SK-N-SH (cell line): ENCODE data around the gene NCKAP5. TPM values are rescaled to one million over a fixed set of nuclear protein-coding genes. Genes with fewer than 3 reads are reported as not detected.

Experiments used
- CTCF ChIA-PET: fragments of 300-600, 350-600 bp; formaldehyde crosslinking; extraction: SDS; loops from one replicate; lab custom pipeline; 2021; lab: Yijun Ruan, JAX
- POLR2A ChIA-PET: fragments of 350-600 bp; sonication (Branson Sonifier 250); formaldehyde crosslinking; extraction: SDS; loops from one replicate; lab custom pipeline; 2020; ENCODE audit warnings: antibody characterized with exemption, inconsistent platforms; lab: Yijun Ruan, JAX
- DNase-seq: peaks from one replicate; pipeline ENCODE4 v3.0.0; 2012
- H2AFZ ChIP-seq: fragments of 200-600 bp; sonication (generic); 2 replicates; pipeline ENCODE4 v1.8.1; 2016; ENCODE audit warnings: antibody characterized with exemption, mild to moderate bottlenecking, low read depth
- H3F3A ChIP-seq: fragments of 200-600 bp; sonication (generic); replicated peaks from 2 replicates; pipeline ENCODE3; 2016; ENCODE audit warnings: antibody characterized with exemption, mild to moderate bottlenecking; ENCODE audit not compliant: insufficient read depth
- H3K27ac ChIP-seq, 2 experiments: fragments of 200-500 bp in 1 of 2; fragments of 200-600 bp in 1 of 2; sonication (Bioruptor generic) in 1 of 2; sonication (generic), shearing (Covaris generic) in 1 of 2; 2 replicates each; pipeline versions ENCODE4 v1.5.1 to v1.6.1; 2014 to 2016; ENCODE audit warnings: low read depth in 2 of 2, inconsistent platforms in 1 of 2, low read length in 1 of 2, mild to moderate bottlenecking in 1 of 2, mixed read lengths in 1 of 2
- H3K27me3 ChIP-seq: fragments of 200-600 bp; sonication (generic), shearing (Covaris generic); 2 replicates; pipeline ENCODE4 v1.6.1; 2016; ENCODE audit warnings: mixed run types; ENCODE audit not compliant: insufficient read depth
- H3K36me3 ChIP-seq, 2 experiments: fragments of 200-500 bp in 1 of 2; fragments of 200-600 bp in 1 of 2; sonication (Bioruptor generic) in 1 of 2; sonication (generic) in 1 of 2; replicated peaks in 1 of 2; 2 replicates each; pipeline versions ENCODE3 to v1.5.1; 2014 to 2016; ENCODE audit warnings: low read length in 1 of 2, mild to moderate bottlenecking in 1 of 2; ENCODE audit not compliant: insufficient read depth in 2 of 2, control insufficient read depth in 1 of 2
- H3K4me1 ChIP-seq, 2 experiments: fragments of 200-500 bp in 1 of 2; fragments of 200-600 bp in 1 of 2; sonication (Bioruptor generic) in 1 of 2; sonication (generic), shearing (Covaris generic) in 1 of 2; 2 replicates each; pipeline versions ENCODE4 v1.5.1 to v1.6.1; 2014 to 2016; ENCODE audit warnings: low read depth in 1 of 2, low read length in 1 of 2, mixed run types in 1 of 2; ENCODE audit not compliant: insufficient read depth in 2 of 2, control insufficient read depth in 1 of 2
- H3K4me2 ChIP-seq: fragments of 200-600 bp; sonication (generic), shearing (Covaris generic); 2 replicates; pipeline ENCODE4 v1.6.1; 2017; ENCODE audit warnings: mixed run types
- H3K4me3 ChIP-seq, 2 experiments: fragments of 200-500 bp in 1 of 2; fragments of 200-600 bp in 1 of 2; sonication (Bioruptor generic) in 1 of 2; sonication (generic), shearing (Covaris generic) in 1 of 2; 2 replicates each; pipeline versions ENCODE4 v1.5.1 to v1.8.1; 2014 to 2016; ENCODE audit warnings: low read depth in 2 of 2, inconsistent platforms in 1 of 2, low read length in 1 of 2, mild to moderate bottlenecking in 1 of 2, mixed read lengths in 1 of 2, moderate library complexity in 1 of 2
- H3K79me2 ChIP-seq: fragments of 200-600 bp; sonication (generic); 2 replicates; pipeline ENCODE4 v1.8.1; 2017; ENCODE audit warnings: mild to moderate bottlenecking; ENCODE audit not compliant: insufficient read depth
- H3K9ac ChIP-seq: fragments of 200-600 bp; sonication (generic); 2 replicates; pipeline ENCODE4 v1.6.1; 2017; ENCODE audit warnings: mixed run types
- H3K9me2 ChIP-seq: fragments of 200-600 bp; sonication (generic); 2 replicates; pipeline ENCODE4 v1.6.1; 2017; ENCODE audit warnings: mixed run types
- H3K9me3 ChIP-seq: fragments of 200-600 bp; sonication (generic); 2 replicates; pipeline ENCODE4 v1.6.1; 2017; ENCODE audit warnings: mixed run types, mild to moderate bottlenecking, moderate library complexity
- H4K20me1 ChIP-seq: fragments of 200-600 bp; sonication (generic); 2 replicates; pipeline ENCODE4 v1.6.1; 2017; ENCODE audit warnings: mild to moderate bottlenecking, mixed run types; ENCODE audit not compliant: insufficient read depth
- ELF1 ChIP-seq: IDR thresholded peaks from 2 replicates; pipeline ENCODE4 v1.4.0; 2012
- EZH2phosphoT487 ChIP-seq: fragments of 200-600 bp; sonication (generic); IDR thresholded peaks from 2 replicates; pipeline ENCODE4 v1.6.1; 2017; ENCODE audit warnings: low read depth, mixed run types, mild to moderate bottlenecking, antibody characterized with exemption, moderate library complexity, borderline replicate concordance
- GATA2 ChIP-seq: sonication (generic); formaldehyde crosslinking; IDR thresholded peaks from 2 replicates; pipeline ENCODE4 v1.5.0; 2020; ENCODE audit warnings: mild to moderate bottlenecking, missing genetic modification reagents
- JUND ChIP-seq: IDR thresholded peaks from 2 replicates; pipeline ENCODE4 v1.4.0; 2012
- RXRA ChIP-seq: IDR thresholded peaks from 2 replicates; pipeline ENCODE4 v1.4.0; 2012; ENCODE audit warnings: low read depth, mild to moderate bottlenecking, borderline replicate concordance
- USF1 ChIP-seq: IDR thresholded peaks from 2 replicates; pipeline ENCODE4 v1.4.0; 2012; ENCODE audit warnings: low read depth, borderline replicate concordance
- USF2 ChIP-seq: fragments of 150-350 bp; IDR thresholded peaks from 2 replicates; pipeline ENCODE4 v1.6.1; 2017; ENCODE audit warnings: antibody characterized with exemption, low read length, low read depth, borderline replicate concordance
- ZBTB33 ChIP-seq: IDR thresholded peaks from 2 replicates; pipeline ENCODE4 v1.4.0; 2012; ENCODE audit warnings: low read depth, borderline replicate concordance
- WGBS: methylation state at CpG from one replicate; pipeline ENCODE4 v1.1.6; 2017; ENCODE audit warnings: low lambda C conversion rate; 5-methylcytosine and 5-hydroxymethylcytosine counted together
- polyA plus RNA-seq, 3 experiments: library from polyadenylated mRNA; depleted of rRNA; stranded (reverse); fragments of >200 nt; gene quantifications; 2 replicates each; pipeline ENCODE4 v1.2.3, GENCODE V29; 2012

Gene NCKAP5
- polyA plus RNA-seq, 1 of the 3 experiments (the other 2 are of a cell fraction): 0.02 TPM

GRCh38 chr2:133456971-133457370 lies 111.3 kb downstream of the NCKAP5 start:
- H3K9me2 ChIP-seq: no peaks in the 10 kb centered on the region
- H2AFZ ChIP-seq: no peak overlapping the region
- POLR2A ChIA-PET: no interaction called here
- DNase-seq: peak; percentile 11
- H3F3A ChIP-seq: no peaks in the 10 kb centered on the region
- no peak overlapping the region for H3K4me3 ChIP-seq
- H3K27me3 ChIP-seq: no peaks in the 10 kb centered on the region
- no peaks in the 10 kb centered on the region for H3K36me3 ChIP-seq
- TF ChIP-seq RXRA (no peak), EZH2phosphoT487 (no peak), JUND (no peak), GATA2 (CRISPR knock-in tag) (0 out of 2 replicates have a peak, but pooled peaks have one; percentile 7), USF1 (no peak), ZBTB33 (no peak)
- TF ChIP-seq, all 33 proteins: peak for 1
- Histone ChIP-seq H3K9me3 (no peaks in the 10 kb centered on the region), H3K79me2 (no peaks in the 10 kb centered on the region), H3K4me2 (no peak overlapping the region), H3K4me1 (no peaks in the 10 kb centered on the region), H4K20me1 (no peaks in the 10 kb centered on the region), H3K9ac (no peak overlapping the region), H3K27ac (no peak overlapping the region)
- CTCF ChIA-PET: no interaction called here
- 36% methylated on average over 3 of the region's 3 CpGs for WGBS

- no peaks in the 10 kb centered on the region for H3K9me2 ChIP-seq
- H3K4me3 ChIP-seq: no peak overlapping the region
- no peak overlapping the region for H2AFZ ChIP-seq
- H3K9ac ChIP-seq: no peak overlapping the region
- H3K36me3 ChIP-seq: no peaks in the 10 kb centered on the region
- WGBS: 43% methylated on average over 5 of the region's 5 CpGs
- POLR2A ChIA-PET: no interaction called here
- no peaks in the 10 kb centered on the region for H3K27me3 ChIP-seq
- H3K27ac ChIP-seq: no peak overlapping the region
- CTCF ChIA-PET: interaction anchor here (0.9 kb wide), 1 partner anchor 201 kb away, joined by 3 read pairs; no protein-coding TSS in a partner anchor
- DNase-seq: no peak
- no peaks in the 10 kb centered on the region for H3F3A ChIP-seq
- TF ChIP-seq ZBTB33 (no peak), USF2 (no peak), EZH2phosphoT487 (no peak), ELF1 (no peak), JUND (no peak)
- H4K20me1 ChIP-seq: no peaks in the 10 kb centered on the region
- no peaks in the 10 kb centered on the region for H3K79me2 ChIP-seq
- H3K4me1 ChIP-seq: no peaks in the 10 kb centered on the region
- H3K4me2 ChIP-seq: no peak overlapping the region
- H3K9me3 ChIP-seq: no peaks in the 10 kb centered on the region
Measured at GRCh38 chr2:133456156-133456555, 112.1 kb downstream of the NCKAP5 start.
